H1 (cell line): ENCODE data around the gene EVI5. TPM values are rescaled to one million over a fixed set of nuclear protein-coding genes. Genes with fewer than 3 reads are reported as not detected.

ENCODE experiments used
- CBX5 ChIP-seq: fragments of 300-800, 300-1000 bp; sonication (generic); IDR thresholded peaks from 2 replicates; pipeline ENCODE4 v1.7.1; 2016; ENCODE audit warnings: antibody characterized with exemption, low read length, low read depth
- CHD7 ChIP-seq: fragments of 300-600 bp; sonication (generic); IDR thresholded peaks from 2 replicates; pipeline ENCODE4 v1.7.1; 2012; ENCODE audit warnings: low read length, moderate library complexity, mild to moderate bottlenecking, inconsistent platforms; ENCODE audit not compliant: insufficient replicate concordance
- EZH2 ChIP-seq: fragments of 200-600 bp; sonication (generic); IDR thresholded peaks from 2 replicates; pipeline ENCODE4 v1.7.1; 2012; ENCODE audit warnings: low read depth, mild to moderate bottlenecking, moderate library complexity, low read length, inconsistent platforms; ENCODE audit not compliant: severe bottlenecking
- polyA plus RNA-seq, 7 experiments: library from polyadenylated mRNA; depleted of rRNA in 3 of 7; stranded (reverse) in 5 of 7; unstranded in 2 of 7; fragments of >200 nt in 5 of 7; fragments of 200-250 nt in 2 of 7; gene quantifications; 1 replicate in 5 of 7; 2 replicates in 1 of 7; 4 replicates in 1 of 7; pipeline versions ENCODE4 v1.2.1 to v1.2.3, GENCODE V29; 2011 to 2013; ENCODE audit warnings: missing spikeins in 2 of 7, mixed read lengths in 2 of 7
- total RNA-seq: library from RNA; stranded (reverse); fragmentation: NEBNext Ultra II Directional; extraction: Animal tissue kit (Norgen Biotek cat#: 25700); gene quantifications from 2 replicates; pipeline ENCODE4 v1.2.1, GENCODE V29; 2021

EVI5 gene
- total and polyA plus RNA-seq, 2 of the 8 experiments (the other 6 are each of a cell fraction or from before 2014, with no cell fraction given), result 1.7 to 13.7 TPM

DNA sequence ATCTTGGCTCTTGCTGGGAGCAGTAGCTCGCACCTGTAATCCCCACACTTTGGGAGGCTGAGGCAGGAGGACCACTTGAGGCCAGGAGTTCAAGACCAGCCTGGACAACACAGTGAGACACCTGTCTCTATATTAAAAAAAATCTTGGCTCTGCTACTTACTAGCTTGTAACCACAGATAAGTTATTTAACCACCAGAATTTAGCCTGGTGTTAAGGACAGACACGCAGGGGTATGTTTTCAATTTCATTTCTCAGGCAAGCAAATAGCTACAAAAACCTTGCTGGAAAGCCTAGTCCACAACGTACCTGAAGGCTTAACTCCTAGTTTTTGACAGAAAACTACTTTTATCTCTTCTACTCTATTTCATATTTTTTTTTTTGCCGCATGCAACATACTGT, 273.4 kb downstream of the EVI5 start (continued):
- TF ChIP-seq CHD7, result no peak
- no peak for TF ChIP-seq CBX5
- no peak for TF ChIP-seq EZH2
